Loucy (cell line): ENCODE measurements around the gene TNNC1.

Experiments
- H2AFZ ChIP-seq: fragments of 200-600 bp; sonication (generic); 2 replicates; pipeline ENCODE4 v1.6.0; 2016; ENCODE audit warnings: antibody characterized with exemption, mild to moderate bottlenecking, low read length, moderate library complexity
- H3F3A ChIP-seq: fragments of 200-600 bp; 2 replicates; pipeline ENCODE4 v1.6.0; 2016; ENCODE audit warnings: antibody characterized with exemption, low read depth, mild to moderate bottlenecking
- H3K27me3 ChIP-seq: fragments of 200-600 bp; sonication (generic); 2 replicates; pipeline ENCODE4 v1.6.1; 2014; ENCODE audit warnings: low read length, mild to moderate bottlenecking; ENCODE audit not compliant: insufficient read depth, poor library complexity, severe bottlenecking
- H3K36me3 ChIP-seq: fragments of 200-600 bp; sonication (generic); 2 replicates; pipeline ENCODE4 v1.6.1; 2016; ENCODE audit warnings: low read length; ENCODE audit not compliant: insufficient read depth
- H3K4me1 ChIP-seq: fragments of 200-600 bp; sonication (generic); 2 replicates; pipeline ENCODE4 v1.5.1; 2014; ENCODE audit warnings: low read length, mild to moderate bottlenecking; ENCODE audit not compliant: insufficient read depth, poor library complexity, severe bottlenecking
- H3K4me2 ChIP-seq: fragments of 200-600 bp; sonication (generic); 2 replicates; pipeline ENCODE4 v1.6.0; 2014; ENCODE audit warnings: antibody characterized with exemption, low read length, low read depth, mild to moderate bottlenecking; ENCODE audit not compliant: poor library complexity, severe bottlenecking
- H3K4me3 ChIP-seq: fragments of 200-600 bp; sonication (generic); 2 replicates; pipeline ENCODE4 v1.5.1; 2014; ENCODE audit warnings: low read length, mild to moderate bottlenecking, mixed read lengths; ENCODE audit not compliant: poor library complexity, severe bottlenecking
- H3K79me2 ChIP-seq: fragments of 200-600 bp; sonication (generic); 2 replicates; pipeline ENCODE4 v1.6.1; 2014; ENCODE audit warnings: low read length; ENCODE audit not compliant: insufficient read depth
- H3K9ac ChIP-seq: fragments of 200-600 bp; sonication (generic); 2 replicates; pipeline ENCODE4 v1.6.0; 2014; ENCODE audit warnings: mild to moderate bottlenecking, low read depth, low read length, moderate library complexity; ENCODE audit not compliant: poor library complexity, severe bottlenecking
- H3K9me2 ChIP-seq: fragments of 200-600 bp; sonication (generic); replicated peaks from 2 replicates; pipeline ENCODE4 v1.6.1; 2016; ENCODE audit warnings: low read depth, low read length, mixed read lengths
- H3K9me3 ChIP-seq: fragments of 200-600 bp; sonication (generic); 2 replicates; pipeline ENCODE4 v1.6.1; 2014; ENCODE audit warnings: mild to moderate bottlenecking, antibody characterized with exemption, low read length, low read depth; ENCODE audit not compliant: insufficient read depth
- H4K20me1 ChIP-seq: fragments of 200-600 bp; sonication (generic); 2 replicates; pipeline ENCODE4 v1.6.0; 2014; ENCODE audit warnings: antibody characterized with exemption, low read length, mild to moderate bottlenecking; ENCODE audit not compliant: insufficient read depth, poor library complexity, severe bottlenecking
- CTCF ChIP-seq: fragments of 200-600 bp; sonication (generic); conservative IDR thresholded peaks from 2 replicates; pipeline ENCODE4 v1.5.1; 2014; ENCODE audit warnings: mild to moderate bottlenecking, antibody characterized with exemption, low read length
- EZH2phosphoT487 ChIP-seq: fragments of 200-600 bp; IDR thresholded peaks from 2 replicates; pipeline ENCODE4 v1.6.1; 2018; ENCODE audit warnings: antibody characterized with exemption, mild to moderate bottlenecking, moderate library complexity, borderline replicate concordance

Gene TNNC1

DNA sequence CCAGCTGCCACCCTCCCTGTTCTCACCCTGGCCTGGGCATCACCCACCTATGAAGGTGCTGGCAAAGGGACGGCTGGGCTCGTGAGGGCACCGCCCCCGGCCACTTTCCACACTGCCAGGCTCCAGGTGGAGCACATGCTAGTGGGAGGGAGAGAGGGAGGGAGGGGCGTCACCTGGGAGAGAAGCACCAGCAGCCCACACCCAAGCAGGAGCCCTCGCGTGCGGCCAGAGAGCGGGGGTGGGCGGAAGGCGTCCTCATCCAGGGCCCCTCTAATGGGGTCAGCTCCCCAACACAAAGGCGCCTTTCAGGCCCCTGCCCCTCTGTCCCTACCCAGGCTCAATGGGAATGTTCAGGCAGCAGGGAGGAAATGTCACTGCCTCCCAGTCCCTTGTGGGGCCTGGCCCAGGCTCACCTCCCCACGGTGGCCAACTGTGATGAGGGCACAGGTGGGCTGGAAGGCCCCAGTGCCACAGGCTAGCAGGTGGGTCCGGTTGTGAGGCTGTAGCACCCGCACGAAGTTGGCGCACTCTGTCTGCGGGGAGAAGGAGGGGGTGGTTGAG is 12.0 kb downstream of the TNNC1 start:
- no peaks in the 10 kb centered on the region for H4K20me1 ChIP-seq
- H3K4me1 ChIP-seq: peaks cover 12% of the 10 kb centered on the region
- H3K27me3 ChIP-seq: no peaks in the 10 kb centered on the region
- no peaks in the 10 kb centered on the region for H3K9me2 ChIP-seq
- TF ChIP-seq EZH2phosphoT487 (no peak), CTCF (no peak)
- no peaks in the 10 kb centered on the region for H3F3A ChIP-seq
- no peak overlapping the region for H2AFZ ChIP-seq
- no peaks in the 10 kb centered on the region for H3K79me2 ChIP-seq
- no peaks in the 10 kb centered on the region for H3K36me3 ChIP-seq
- no peak overlapping the region for H3K9ac ChIP-seq
- H3K9me3 ChIP-seq: no peaks in the 10 kb centered on the region
- H3K4me3 ChIP-seq: no peak overlapping the region
- H3K4me2 ChIP-seq: no peak overlapping the region

DNA sequence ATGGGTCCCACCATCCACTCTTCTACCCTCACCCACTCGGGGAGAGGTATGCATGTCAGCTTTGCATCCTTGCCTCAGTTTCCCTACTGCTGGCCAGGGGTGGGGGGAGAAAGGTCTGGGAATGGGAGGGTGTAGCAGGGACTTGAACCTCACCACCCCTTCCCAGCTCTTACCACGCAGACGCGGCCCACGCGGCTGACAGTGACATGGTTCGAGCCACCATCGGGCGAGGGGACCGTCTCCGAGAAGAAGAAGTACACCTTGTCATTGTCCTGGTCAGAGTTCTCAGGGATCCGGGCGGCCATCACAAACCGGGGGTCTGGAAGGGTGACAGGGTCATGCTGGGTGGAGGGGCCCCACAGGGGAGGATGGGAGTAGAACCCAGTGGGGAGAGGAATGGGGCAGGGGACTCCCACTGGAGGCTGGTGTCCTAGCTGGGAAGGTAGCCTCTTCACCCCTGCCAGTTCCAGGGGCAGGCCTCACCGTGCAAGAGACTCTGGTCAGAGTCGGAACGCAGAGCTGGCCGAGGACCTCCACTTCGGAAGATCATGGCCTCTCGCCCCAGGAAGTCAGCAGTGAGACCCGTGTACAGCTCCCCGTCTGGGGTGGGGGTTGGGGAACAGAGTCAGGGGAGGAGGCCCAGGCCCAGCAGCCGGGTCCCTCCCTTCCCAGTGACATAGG is 12.6 kb downstream of the TNNC1 start:
- TF ChIP-seq EZH2phosphoT487: no peak
- TF ChIP-seq CTCF: no peak
- no peak overlapping the region for H3K9ac ChIP-seq
- no peak overlapping the region for H2AFZ ChIP-seq
- H3K36me3 ChIP-seq: no peaks in the 10 kb centered on the region
- H3K4me3 ChIP-seq: no peak overlapping the region
- no peaks in the 10 kb centered on the region for H3K27me3 ChIP-seq
- H3K9me2 ChIP-seq: no peaks in the 10 kb centered on the region
- no peaks in the 10 kb centered on the region for H4K20me1 ChIP-seq
- no peaks in the 10 kb centered on the region for H3F3A ChIP-seq
- peaks cover 12% of the 10 kb centered on the region for H3K4me1 ChIP-seq
- no peak overlapping the region for H3K4me2 ChIP-seq
- H3K79me2 ChIP-seq: no peaks in the 10 kb centered on the region
- no peaks in the 10 kb centered on the region for H3K9me3 ChIP-seq

DNA sequence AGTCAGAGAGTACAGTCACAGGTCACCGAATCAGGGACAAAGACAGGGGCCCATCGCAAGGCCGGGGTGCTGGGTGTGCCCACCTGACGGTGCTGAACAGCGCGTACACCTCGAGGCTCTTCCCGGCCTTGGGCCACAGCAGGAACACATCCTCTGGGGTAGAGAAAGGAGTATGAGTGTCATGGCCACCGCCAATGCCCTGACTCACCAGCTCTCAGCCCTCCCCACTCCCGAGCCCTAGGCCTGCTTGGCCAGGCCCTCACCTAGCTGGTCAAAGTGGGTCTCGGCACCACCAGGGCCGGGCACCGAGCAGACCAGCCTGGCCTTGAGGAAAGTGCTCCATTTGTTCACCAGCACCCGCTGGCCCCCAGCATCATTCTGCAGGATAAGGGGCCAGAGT is 13.2 kb downstream of the TNNC1 start:
- Histone ChIP-seq H3K4me2 (no peak overlapping the region), H3K9me3 (no peaks in the 10 kb centered on the region), H3F3A (no peaks in the 10 kb centered on the region), H3K79me2 (no peaks in the 10 kb centered on the region), H3K4me3 (no peak overlapping the region), H4K20me1 (no peaks in the 10 kb centered on the region), H3K36me3 (no peaks in the 10 kb centered on the region), H3K9me2 (no peaks in the 10 kb centered on the region), H2AFZ (no peak overlapping the region), H3K9ac (no peak overlapping the region), H3K27me3 (no peaks in the 10 kb centered on the region), H3K4me1 (peaks cover 12% of the 10 kb centered on the region)
- TF ChIP-seq CTCF: no peak
- no peak for TF ChIP-seq EZH2phosphoT487
